ENCODE measurements around the gene ORC2. TPM values are rescaled to one million over a fixed set of nuclear protein-coding genes. Genes with fewer than 3 reads are reported as not detected.

The ORC2 gene
- total RNA-seq, 1 experiment from 2014 or later: 56.0 TPM

GRCh38 chr2:200939832-200940231 lies 23.6 kb downstream of the ORC2 start:
- Mint-ChIP-seq H3K9me3 (no peaks in the 10 kb centered on the region), H3K27me3 (ENCODE audit: low read depth) (no peaks in the 10 kb centered on the region), H3K4me1 (no peaks in the 10 kb centered on the region), H3K4me3 (no peak overlapping the region), H3K36me3 (peaks cover 67% of the 10 kb centered on the region), H3K27ac (no peak overlapping the region)
- ATAC-seq: no peak
- POLR2A ChIA-PET: no interaction called here
- CTCF ChIA-PET: interaction anchor here (1.6 kb wide), 1 partner anchor 129 kb away, joined by 4 read pairs; no protein-coding TSS in a partner anchor
- TF ChIP-seq NFATC4 (CRISPR knock-in tag; IDR thresholded peaks at IDR 0.05) (no peak), E2F1 (CRISPR knock-in tag; IDR thresholded peaks at IDR 0.05) (no peak), ZBTB43 (CRISPR knock-in tag; IDR thresholded peaks at IDR 0.05) (no peak), ZNF317 (CRISPR knock-in tag; IDR thresholded peaks at IDR 0.05; ENCODE audit: borderline replicate concordance, low read depth) (no peak)
- no peak for DNase-seq (ENCODE audit: low spot score)

GRCh38 chr2:200930947-200931626 lies 32.4 kb downstream of the ORC2 start:
- H3K36me3 Mint-ChIP-seq: peaks cover 50% of the 10 kb centered on the region
- CTCF ChIA-PET: no interaction called here

More at GRCh38 chr2:200930947-200931626, 32.4 kb downstream of the ORC2 start:
- POLR2A ChIA-PET: no interaction called here
- H3K4me1 Mint-ChIP-seq: no peaks in the 10 kb centered on the region
- TF ChIP-seq PRDM15 (CRISPR knock-in tag; IDR thresholded peaks at IDR 0.05): no peak
- TF ChIP-seq HMGA2 (CRISPR knock-in tag; IDR thresholded peaks at IDR 0.05): no peak
- no peak for TF ChIP-seq ZNF121 (CRISPR knock-in tag; IDR thresholded peaks at IDR 0.05)
- TF ChIP-seq IRF2 (CRISPR knock-in tag; IDR thresholded peaks at IDR 0.05; ENCODE audit: borderline replicate concordance, low read depth): no peak
- no peak for TF ChIP-seq STAT6 (CRISPR knock-in tag; conservative IDR thresholded peaks at IDR 0.05; ENCODE audit: low read depth)
- no peak for TF ChIP-seq ZNF532 (CRISPR knock-in tag; IDR thresholded peaks at IDR 0.05; ENCODE audit: borderline replicate concordance)
- TF ChIP-seq ZNF396 (CRISPR knock-in tag; IDR thresholded peaks at IDR 0.05; ENCODE audit: borderline replicate concordance): no peak
- no peak for TF ChIP-seq TCF7 (CRISPR knock-in tag; IDR thresholded peaks at IDR 0.05; ENCODE audit: low read depth)
- no peak for TF ChIP-seq FOXP1 (CRISPR knock-in tag; IDR thresholded peaks at IDR 0.05; ENCODE audit: borderline replicate concordance)
- no peak for TF ChIP-seq ESRRA (CRISPR knock-in tag; IDR thresholded peaks at IDR 0.05; ENCODE audit: borderline replicate concordance)
- TF ChIP-seq E2F5 (CRISPR knock-in tag; IDR thresholded peaks at IDR 0.05): no peak
- no peak for TF ChIP-seq ZNF423 (CRISPR knock-in tag; IDR thresholded peaks at IDR 0.05)
- no peak for TF ChIP-seq ZBTB43 (CRISPR knock-in tag; IDR thresholded peaks at IDR 0.05)
- DNase-seq (ENCODE audit: low spot score) (no peak), ATAC-seq (no peak)
- no peak overlapping the region for H3K4me3 Mint-ChIP-seq
- H3K27ac Mint-ChIP-seq: no peak overlapping the region
- no peaks in the 10 kb centered on the region for H3K27me3 Mint-ChIP-seq (ENCODE audit: low read depth)
- H3K9me3 Mint-ChIP-seq: no peaks in the 10 kb centered on the region

All from WTC11 (cell line).